GM23338 (cell line): ENCODE measurements around the gene EFCAB8. TPM values are rescaled to one million over a fixed set of nuclear protein-coding genes. Genes with fewer than 3 reads are reported as not detected.

ENCODE experiments used
- ATAC-seq: fragments of 200-7000 bp; cut with Tn5 transposase; 3 replicates; pipeline ENCODE4 v1.9.1; 2020
- DNase-seq: peaks from one replicate; pipeline ENCODE4 v3.0.0-alpha.2; 2015; ENCODE audit warnings: low spot score
- H2AFZ ChIP-seq: fragments of 200-600 bp; sonication (generic); 2 replicates; pipeline ENCODE4 v1.8.0; 2016; ENCODE audit warnings: antibody characterized with exemption, mild to moderate bottlenecking, moderate library complexity
- H3F3A ChIP-seq: fragments of 200-600 bp; sonication (generic); replicated peaks from 2 replicates; pipeline ENCODE4 v1.8.0; 2017; ENCODE audit warnings: antibody characterized with exemption, mixed run types, low read depth
- H3K27ac ChIP-seq: fragments of 200-600 bp; sonication (generic); 2 replicates; pipeline ENCODE4 v1.6.1; 2016; ENCODE audit warnings: low read depth
- H3K27me3 ChIP-seq: fragments of 200-600 bp; sonication (generic); 2 replicates; pipeline ENCODE4 v1.8.0; 2016; ENCODE audit warnings: mild to moderate bottlenecking, mixed run types, moderate library complexity; ENCODE audit not compliant: insufficient read depth
- H3K36me3 ChIP-seq: fragments of 200-600 bp; sonication (generic); 2 replicates; pipeline ENCODE4 v1.8.0; 2016; ENCODE audit warnings: mild to moderate bottlenecking; ENCODE audit not compliant: insufficient read depth
- H3K4me1 ChIP-seq: fragments of 200-600 bp; sonication (generic); 2 replicates; pipeline ENCODE4 v1.8.0; 2016; ENCODE audit warnings: mild to moderate bottlenecking, moderate library complexity; ENCODE audit not compliant: insufficient read depth
- H3K4me2 ChIP-seq: fragments of 200-600 bp; sonication (generic); 2 replicates; pipeline ENCODE4 v1.7.1; 2017; ENCODE audit warnings: mixed run types
- H3K4me3 ChIP-seq: fragments of 200-600 bp; sonication (generic); 2 replicates; pipeline ENCODE4 v1.6.1; 2016; ENCODE audit warnings: mixed run types
- H3K79me2 ChIP-seq: fragments of 200-600 bp; sonication (generic); replicated peaks from 2 replicates; pipeline ENCODE4 v1.8.0; 2017; ENCODE audit warnings: mild to moderate bottlenecking; ENCODE audit not compliant: insufficient read depth
- H3K9me2 ChIP-seq: fragments of 200-600 bp; sonication (generic); 2 replicates; pipeline ENCODE4 v1.8.0; 2017; ENCODE audit not compliant: insufficient read depth
- H4K20me1 ChIP-seq: fragments of 200-600 bp; sonication (generic); replicated peaks from 2 replicates; pipeline ENCODE4 v1.8.0; 2017; ENCODE audit warnings: mild to moderate bottlenecking; ENCODE audit not compliant: insufficient read depth
- H3K27ac Mint-ChIP-seq: 2 replicates; pipeline ENCODE4 v1.8.0; 2020; ENCODE audit warnings: inconsistent platforms, mild to moderate bottlenecking, moderate library complexity, mixed read lengths
- H3K27me3 Mint-ChIP-seq: 3 replicates; pipeline ENCODE4 v1.8.0; 2022; ENCODE audit warnings: low read depth, mild to moderate bottlenecking, moderate library complexity, mixed read lengths, inconsistent platforms; ENCODE audit not compliant: insufficient read depth, poor library complexity
- H3K36me3 Mint-ChIP-seq: 3 replicates; pipeline ENCODE4 v1.8.0; 2021; ENCODE audit warnings: low read depth, mild to moderate bottlenecking, inconsistent platforms, moderate library complexity, mixed read lengths
- H3K4me1 Mint-ChIP-seq: 3 replicates; pipeline ENCODE4 v1.8.0; 2020; ENCODE audit warnings: mild to moderate bottlenecking, inconsistent platforms, mixed read lengths
- H3K4me3 Mint-ChIP-seq: 3 replicates; pipeline ENCODE4 v1.8.0; 2021; ENCODE audit warnings: moderate library complexity, mild to moderate bottlenecking, inconsistent platforms, mixed read lengths
- H3K9me3 Mint-ChIP-seq: 3 replicates; pipeline ENCODE4 v1.8.0; 2020; ENCODE audit warnings: moderate library complexity, mild to moderate bottlenecking, inconsistent platforms, mixed read lengths
- ETS1 ChIP-seq: IDR thresholded peaks from 2 replicates; pipeline ENCODE4 v1.6.1; 2016; ENCODE audit warnings: antibody characterized with exemption
- EZH2 ChIP-seq: fragments of 200-600 bp; sonication (generic); IDR thresholded peaks from one replicate; pipeline ENCODE4 v1.8.0; 2017; ENCODE audit warnings: antibody characterized with exemption, mild to moderate bottlenecking, low read depth; ENCODE audit not compliant: unreplicated experiment
- EZH2phosphoT487 ChIP-seq: fragments of 200-600 bp; sonication (generic); IDR thresholded peaks from one replicate; pipeline ENCODE4 v1.8.1; 2018; ENCODE audit warnings: antibody characterized with exemption; ENCODE audit not compliant: unreplicated experiment
- JUNB ChIP-seq: IDR thresholded peaks from one replicate; pipeline ENCODE4 v1.6.1; 2016; ENCODE audit warnings: antibody characterized with exemption; ENCODE audit not compliant: unreplicated experiment
- NANOG ChIP-seq: IDR thresholded peaks from 2 replicates; pipeline ENCODE4 v1.6.1; 2016; ENCODE audit warnings: antibody characterized with exemption, borderline replicate concordance
- POLR2AphosphoS5 ChIP-seq: IDR thresholded peaks from 2 replicates; pipeline ENCODE4 v1.6.1; 2016; ENCODE audit warnings: antibody characterized with exemption, low read depth
- REST ChIP-seq: IDR thresholded peaks from one replicate; pipeline ENCODE4 v1.6.1; 2018; ENCODE audit warnings: antibody characterized with exemption; ENCODE audit not compliant: unreplicated experiment
- STAT1 ChIP-seq: IDR thresholded peaks from one replicate; pipeline ENCODE4 v1.6.1; 2016; ENCODE audit warnings: antibody characterized with exemption; ENCODE audit not compliant: unreplicated experiment
- ZNF114 ChIP-seq: fragments of 250-450 bp; sonication (Bioruptor Pico); IDR thresholded peaks from 2 replicates; pipeline ENCODE4 v1.5.0; 2020; ENCODE audit warnings: mild to moderate bottlenecking, moderate library complexity
- polyA plus RNA-seq: library from polyadenylated mRNA; unstranded; fragments of >200 nt; fragmentation: Nextera tagmentation; extraction: Ambion mirVana; gene quantifications from 2 replicates; pipeline ENCODE4 v1.2.1, GENCODE V29; 2016
- total RNA-seq: library from RNA; depleted of rRNA; stranded (reverse); fragments of >200 nt; shearing (Covaris generic); gene quantifications from 2 replicates; pipeline ENCODE4 v1.2.3, GENCODE V29; 2014

Gene EFCAB8
- total and polyA plus RNA-seq, 2 experiments from 2014 or later, result 0.35 TPM; not detected in 1

- ATAC-seq (no peak), DNase-seq (no peak)
- no peak overlapping the region for H3K27ac Mint-ChIP-seq
- H3K9me3 Mint-ChIP-seq, result no peaks in the 10 kb centered on the region
- H3K9me2 ChIP-seq, result no peaks in the 10 kb centered on the region; the same call in 1 of the 2 replicates
- no peak overlapping the region for H3K4me3 Mint-ChIP-seq
- H3K4me3 ChIP-seq, result no peak overlapping the region
- H3K27me3 Mint-ChIP-seq, result peaks cover 12% of the 10 kb centered on the region
- H3K4me1 Mint-ChIP-seq, result no peaks in the 10 kb centered on the region
- no peaks in the 10 kb centered on the region for H3F3A ChIP-seq
- H3K27ac ChIP-seq, result no peak overlapping the region
- no peak overlapping the region for H2AFZ ChIP-seq
- H3K4me2 ChIP-seq, result no peak overlapping the region
- H3K27me3 ChIP-seq, result no peaks in the 10 kb centered on the region
- H4K20me1 ChIP-seq, result 0 out of 2 replicates have a peak, but pooled peaks cover 2% of the 10 kb centered on the region
- no peak for TF ChIP-seq ZNF114 (CRISPR knock-in tag)
- no peaks in the 10 kb centered on the region for H3K4me1 ChIP-seq
- H3K36me3 Mint-ChIP-seq, result no peaks in the 10 kb centered on the region
- H3K36me3 ChIP-seq, result no peaks in the 10 kb centered on the region
- H3K79me2 ChIP-seq, result no peaks in the 10 kb centered on the region
Measured at GRCh38 chr20:32999603-33000250, 141.0 kb downstream of the EFCAB8 start.

GRCh38 chr20:33000802-33001466, 142.2 kb downstream of the EFCAB8 start:
- no peaks in the 10 kb centered on the region for H3K4me1 ChIP-seq
- H3K4me3 ChIP-seq, result no peak overlapping the region
- Mint-ChIP-seq H3K9me3 (peaks cover 4% of the 10 kb centered on the region; the same call in 2 of the 3 replicates), H3K27ac (no peak overlapping the region), H3K36me3 (peaks cover 3% of the 10 kb centered on the region; the same call in 1 of the 3 replicates), H3K27me3 (peaks cover 14% of the 10 kb centered on the region), H3K4me3 (no peak overlapping the region), H3K4me1 (no peaks in the 10 kb centered on the region)
- no peak overlapping the region for H2AFZ ChIP-seq
- no peaks in the 10 kb centered on the region; the same call in 1 of the 2 replicates for H3K9me2 ChIP-seq
- no peak overlapping the region for H3K27ac ChIP-seq
- H3K4me2 ChIP-seq, result no peak overlapping the region
- ATAC-seq (no peak), DNase-seq (no peak)
- no peaks in the 10 kb centered on the region for H3K36me3 ChIP-seq
- TF ChIP-seq ETS1, result no peak
- no peak for TF ChIP-seq JUNB
- no peak for TF ChIP-seq EZH2
- TF ChIP-seq EZH2phosphoT487, result no peak
- no peak for TF ChIP-seq POLR2AphosphoS5
- no peak for TF ChIP-seq NANOG
- no peak for TF ChIP-seq STAT1
- no peak for TF ChIP-seq REST
- no peaks in the 10 kb centered on the region for H3K79me2 ChIP-seq
- H3F3A ChIP-seq, result no peaks in the 10 kb centered on the region
- no peaks in the 10 kb centered on the region for H4K20me1 ChIP-seq
- H3K27me3 ChIP-seq, result no peaks in the 10 kb centered on the region
